ENCODE data around the gene COMTD1. TPM values are rescaled to one million over a fixed set of nuclear protein-coding genes. Genes with fewer than 3 reads are reported as not detected.
A peak's percentile ranks its signal among the peaks of the same experiment; 100 is the strongest.

The COMTD1 gene
- total and polyA plus RNA-seq, 2 of the 13 experiments (the other 11 are each of a cell fraction or from before 2014, with no cell fraction given): 11.8 to 18.4 TPM

- TF ChIP-seq SALL1 (CRISPR knock-in tag; IDR thresholded peaks at IDR 0.05) (peak; percentile 42; the same call in 1 of the 2 replicates), EP300 (IDR thresholded peaks at IDR 0.05; ENCODE audit: low read depth in 2 of 2, low read length in 2 of 2) (peak in 1 of 2 experiments; percentile 44; a peak in 2 of 4 replicates), EP300 (CRISPR knock-in tag; IDR thresholded peaks at IDR 0.05; ENCODE audit: borderline replicate concordance) (no peak), MNT (IDR thresholded peaks at IDR 0.05) (no peak), IRF1 (CRISPR knock-in tag; IDR thresholded peaks at IDR 0.05; ENCODE audit: low read depth) (no peak), SMC3 (IDR thresholded peaks at IDR 0.05; ENCODE audit: low read length) (no peak), ZNF616 (CRISPR knock-in tag; IDR thresholded peaks at IDR 0.05; ENCODE audit: low read depth) (no peak), POGK (CRISPR knock-in tag; conservative IDR thresholded peaks at IDR 0.05) (0 out of 2 replicates have a peak, but pooled peaks have one; percentile 51), ZNF331 (CRISPR knock-in tag; IDR thresholded peaks at IDR 0.05) (peak; percentile 66; the same call in 1 of the 2 replicates), ELF1 (CRISPR knock-in tag; IDR thresholded peaks at IDR 0.05) (no peak), HNF1A (IDR thresholded peaks at IDR 0.05; ENCODE audit: low read depth) (no peak), HNF1A (CRISPR knock-in tag; IDR thresholded peaks at IDR 0.05; ENCODE audit: borderline replicate concordance) (no peak), ZNF263 (CRISPR knock-in tag; IDR thresholded peaks at IDR 0.05) (peak; percentile 99), ZNF160 (CRISPR knock-in tag; IDR thresholded peaks at IDR 0.05) (no peak), CREM (IDR thresholded peaks at IDR 0.05) (peak; percentile 51; the same call in 1 of the 2 replicates), CREM (CRISPR knock-in tag; IDR thresholded peaks at IDR 0.05) (no peak), DNMT3B (CRISPR knock-in tag; conservative IDR thresholded peaks at IDR 0.05) (no peak), ZNF839 (CRISPR knock-in tag; IDR thresholded peaks at IDR 0.05; ENCODE audit: borderline replicate concordance) (no peak), ZNF766 (CRISPR knock-in tag; IDR thresholded peaks at IDR 0.05; ENCODE audit: borderline replicate concordance) (no peak), KDM5A (IDR thresholded peaks at IDR 0.05; ENCODE audit: borderline replicate concordance, low read length) (no peak), HOXA7 (CRISPR knock-in tag; IDR thresholded peaks at IDR 0.05) (no peak), CBX1 (IDR thresholded peaks at IDR 0.05; ENCODE audit: low read depth) (peak; percentile 35), ZNF777 (CRISPR knock-in tag; IDR thresholded peaks at IDR 0.05) (no peak)
Observed at GRCh38 chr10:75191821-75192568, 43.8 kb downstream of the COMTD1 start (continued).
